Small intestine (tissue), 16 donors: ENCODE results near the gene C19orf81. TPM values are rescaled to one million over a fixed set of nuclear protein-coding genes. Genes with fewer than 3 reads are reported as not detected.
"Not testable (repeated sequence)": the region's sequence is repeated elsewhere in the genome, so short reads cannot be mapped to it uniquely, and the experiment has no call there.

ENCODE experiments used
- DNase-seq, 2 donors: peaks; one replicate each; pipeline versions ENCODE4 v3.0.0 to v3.0.0-alpha.2; 2013
- FAIRE-seq: peaks from 2 replicates; lab custom pipeline; 2012; peaks lifted over from hg19 to GRCh38; lab: Jason Lieb, UNC
- H3K27ac ChIP-seq, 3 donors: one replicate each; pipeline ENCODE4 v1.5.1; 2013; ENCODE audit warnings: low read length in 2 of 3, mild to moderate bottlenecking in 2 of 3, control low read depth in 1 of 3, inconsistent platforms in 1 of 3, low read depth in 1 of 3, moderate library complexity in 1 of 3
- H3K27me3 ChIP-seq, 3 donors: one replicate each; pipeline ENCODE4 v1.6.1; 2013; ENCODE audit warnings: low read length in 3 of 3, inconsistent platforms in 1 of 3; ENCODE audit not compliant: control insufficient read depth in 3 of 3, insufficient read depth in 3 of 3
- H3K36me3 ChIP-seq, 3 donors: one replicate each; pipeline ENCODE4 v1.6.1; 2013; ENCODE audit warnings: low read length in 3 of 3, inconsistent platforms in 1 of 3, low read depth in 1 of 3, mild to moderate bottlenecking in 1 of 3, moderate library complexity in 1 of 3; ENCODE audit not compliant: control insufficient read depth in 3 of 3, insufficient read depth in 2 of 3
- H3K4me1 ChIP-seq, 3 donors: one replicate each; pipeline ENCODE4 v1.6.1; 2013; ENCODE audit warnings: low read length in 2 of 3, inconsistent platforms in 1 of 3, low read depth in 1 of 3, mild to moderate bottlenecking in 1 of 3, moderate library complexity in 1 of 3; ENCODE audit not compliant: control insufficient read depth in 3 of 3, insufficient read depth in 2 of 3
- H3K4me3 ChIP-seq, 3 donors: one replicate each; pipeline ENCODE4 v1.5.1; 2013; ENCODE audit warnings: low read length in 3 of 3, control low read depth in 1 of 3, inconsistent platforms in 1 of 3, low read depth in 1 of 3, mild to moderate bottlenecking in 1 of 3, moderate library complexity in 1 of 3
- H3K9me3 ChIP-seq, 2 donors: one replicate each; pipeline ENCODE4 v1.6.1; 2013; ENCODE audit warnings: low read depth in 1 of 2, low read length in 1 of 2; ENCODE audit not compliant: control insufficient read depth in 2 of 2, insufficient read depth in 1 of 2
- WGBS, 3 donors: extraction: QIAGEN DNeasy Blood & Tissue Kit; methylation state at CpG; one replicate each; pipeline ENCODE4 v1.1.7; 2013; 5-methylcytosine and 5-hydroxymethylcytosine counted together
- long read RNA-seq, 10 donors: transcript quantifications; one replicate each; lab custom pipeline, GENCODE V29; 2026
- polyA plus RNA-seq, 4 donors: library from polyadenylated mRNA; stranded (reverse) in 3 of 4; unstranded in 1 of 4; fragments of 200-250 nt in 3 of 4; fragments of 120-200 nt in 1 of 4; gene quantifications; one replicate each; pipeline versions ENCODE4 v1.2.1 to v1.2.3, GENCODE V29; 2013
- donor health status: healthy with polysubstance abuse.
- donor health status: control.
- donor health status: control.
- donor health status: Bipolar disorder and iron deficiency.
- donor health status: healthy.

The C19orf81 gene
- under 1 TPM in 1 of 4 donors, not detected in 3; 0.19 TPM for polyA plus RNA-seq
- long read RNA-seq, donor 1, result 0 reads
- long read RNA-seq, donor 2, result 0 reads
- long read RNA-seq, donor 3, result 0 reads
- long read RNA-seq, donor 4, result 0 reads
- long read RNA-seq, donor 5, partial matches to known transcripts, result 0 of 1 reads
- long read RNA-seq, donor 5, other reads (novel, unspliced or antisense), result 0 of 1 reads
- long read RNA-seq, donor 6, result 0 reads
- long read RNA-seq, donor 7, result 0 reads
- long read RNA-seq, donor 8, result 0 reads
- long read RNA-seq, donor 9, result 0 reads
- long read RNA-seq, donor 10, result 0 reads

DNA sequence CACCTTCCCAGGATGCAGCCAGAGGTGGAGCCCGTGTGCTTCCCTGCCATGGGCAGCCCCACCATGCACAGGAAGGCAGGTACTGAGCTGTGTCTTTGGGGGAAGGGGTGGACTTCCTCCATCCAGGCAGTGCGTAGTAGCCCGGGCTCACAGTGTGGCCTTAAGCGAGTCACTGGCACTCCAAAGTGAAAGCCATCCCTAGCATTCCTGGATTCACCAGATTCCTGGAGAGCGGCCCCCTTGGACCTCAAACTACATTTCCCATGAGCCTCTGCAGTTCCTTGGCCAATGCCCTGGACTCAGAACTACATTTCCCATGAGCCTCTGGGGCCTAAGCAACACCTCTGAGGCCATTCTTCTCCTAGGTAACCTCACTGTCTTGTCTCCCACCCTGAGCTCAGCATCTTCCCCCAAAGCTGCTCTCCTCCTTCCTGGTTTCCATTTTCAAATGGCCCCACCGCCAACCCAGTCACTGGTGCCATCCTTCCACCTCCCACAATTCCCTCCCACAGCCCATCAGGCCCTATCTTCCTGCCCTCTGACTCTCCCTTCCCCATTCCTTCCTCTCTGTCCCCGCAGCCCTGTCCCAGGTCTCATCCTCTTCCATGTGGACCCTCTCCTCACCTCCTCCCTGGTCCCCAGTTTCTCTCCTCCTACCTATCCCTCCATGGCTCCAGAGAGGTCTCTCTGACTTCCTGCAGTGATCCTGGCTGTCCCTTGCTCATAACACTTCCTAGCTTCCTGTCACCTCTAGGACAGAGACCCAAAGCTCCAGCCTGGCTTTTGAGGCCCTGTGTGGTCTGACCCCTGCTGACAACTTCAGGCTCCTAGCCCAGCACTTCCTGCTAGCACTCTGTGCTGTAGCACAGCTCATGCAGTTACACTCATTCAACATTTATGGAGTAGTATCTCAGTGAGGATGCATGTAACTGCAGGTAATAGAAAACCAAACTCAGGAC, at the start of gene C19orf81:
Gene C19orf81, plus strand, starts transcription at position 13 of the 959 bp plus-strand sequence. Its CDS starts 0 bp downstream, at position 13.
- Histone ChIP-seq H3K4me3 (no peak within 1 kb of the TSS), H3K4me1 (no peaks in the 10 kb centered on the region), H3K27me3 (peaks cover 0 to 7% (median 4%) of the 10 kb centered on the region in 3 donors), H3K36me3 (no peaks in the 10 kb centered on the region), H3K27ac (no peak within 1 kb of the TSS), H3K9me3 (peaks cover 0 to 4% of the 10 kb centered on the region in 2 donors)
- FAIRE-seq, result no peak
- no peak for DNase-seq
- 25 to 34% (median 34%) methylated on average over 7 of the region's 7 CpGs for WGBS, 3 donors

DNA sequence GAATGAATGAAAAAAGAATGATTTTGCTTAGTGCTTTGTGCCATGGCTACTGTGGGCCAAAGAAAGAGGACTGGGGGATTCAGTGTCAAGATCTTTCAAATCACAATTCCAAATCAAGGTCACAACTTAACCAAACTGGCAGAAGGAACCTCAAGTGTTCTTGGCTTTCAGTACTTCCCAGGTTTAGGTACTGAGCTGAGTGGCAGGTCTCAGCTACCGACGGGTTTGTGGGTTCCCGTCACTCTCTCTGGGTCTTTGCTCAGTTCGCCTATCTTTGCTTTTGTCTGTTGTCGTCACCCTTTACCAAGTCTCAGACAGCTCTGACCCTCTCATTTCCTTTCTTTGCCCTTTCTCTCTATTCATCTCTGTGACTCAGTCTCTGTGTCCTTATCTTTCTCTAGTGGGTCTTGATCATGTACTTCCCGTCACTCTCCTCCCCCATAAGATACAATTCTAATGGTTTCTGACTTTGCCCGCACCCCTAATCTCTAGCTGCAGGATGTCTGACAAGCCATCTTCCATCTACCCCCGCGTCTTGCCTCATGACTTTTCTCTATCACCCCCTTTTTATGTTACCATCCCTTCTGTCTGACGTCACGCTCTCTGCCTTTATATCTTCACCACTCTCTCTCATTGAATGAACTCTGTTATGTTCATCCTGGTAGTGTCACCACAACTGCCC, 47.7 kb upstream of the C19orf81 start:
- DNase-seq (no peak), FAIRE-seq (no peak)
- 70 to 79% (median 71%) methylated on average over 11 of the region's 11 CpGs for WGBS, 3 donors
- H3K4me3 ChIP-seq, result no peak overlapping the region
- H3K36me3 ChIP-seq, result no peaks in the 10 kb centered on the region
- H3K27ac ChIP-seq, result no peak overlapping the region
- no peaks in the 10 kb centered on the region for H3K4me1 ChIP-seq
- H3K27me3 ChIP-seq, result peaks cover 0 to 7% (median 0%) of the 10 kb centered on the region in 3 donors
- H3K9me3 ChIP-seq, result peaks cover 0 to 3% of the 10 kb centered on the region in 2 donors

DNA sequence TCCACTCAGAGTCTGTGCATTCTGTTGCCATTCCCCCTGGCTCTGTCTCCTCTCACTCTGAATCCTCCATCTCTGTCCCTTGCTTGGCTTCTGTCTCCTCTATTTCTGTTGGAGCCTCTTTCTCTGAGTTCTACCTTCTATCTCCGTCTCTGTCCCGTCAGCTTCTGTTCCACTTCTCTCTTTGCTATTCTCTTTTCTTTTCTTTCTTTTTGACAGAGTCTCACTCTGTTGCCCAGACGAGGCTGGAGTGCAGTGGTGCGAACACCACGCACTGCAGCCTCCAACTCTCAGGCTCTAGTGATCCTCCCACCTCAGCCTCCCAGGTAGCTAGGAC, 47.2 kb upstream of the C19orf81 start:
- Histone ChIP-seq H3K4me1 (no peaks in the 10 kb centered on the region), H3K27ac (no peak overlapping the region), H3K27me3 (peaks cover 0 to 8% (median 0%) of the 10 kb centered on the region in 3 donors), H3K4me3 (no peak overlapping the region), H3K9me3 (peaks cover 0 to 6% of the 10 kb centered on the region in 2 donors), H3K36me3 (no peaks in the 10 kb centered on the region)
- DNase-seq (no peak), FAIRE-seq (no peak)
- 83 to 88% (median 87%) methylated on average over 5 of the region's 5 CpGs for WGBS, 3 donors

DNA sequence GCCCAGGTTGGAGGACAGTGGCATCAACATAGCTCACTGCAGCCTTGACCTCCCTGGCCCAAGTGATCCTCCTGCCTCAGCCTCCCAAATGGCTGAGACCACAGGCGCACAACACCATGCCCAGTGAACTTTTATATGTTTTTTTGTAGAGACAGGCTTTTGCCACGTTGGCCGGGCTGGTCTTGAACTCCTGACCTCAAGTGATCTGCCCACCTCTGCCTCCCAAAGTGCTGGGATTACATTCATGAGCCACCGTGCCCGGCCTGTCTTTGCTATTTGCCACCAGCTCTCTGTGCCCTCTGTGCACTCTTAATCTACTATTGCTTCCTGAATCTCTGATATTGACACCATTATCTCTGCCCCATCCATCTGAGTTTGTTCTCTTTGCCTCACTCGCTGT, 46.7 kb upstream of the C19orf81 start:
- 80 to 86% (median 84%) methylated on average over 5 to 6 of the region's 6 CpGs for WGBS, 3 donors
- Histone ChIP-seq H3K4me1 (no peaks in the 10 kb centered on the region), H3K36me3 (no peaks in the 10 kb centered on the region), H3K4me3 (no peak overlapping the region), H3K27ac (no peak overlapping the region), H3K27me3 (peaks cover 0 to 8% (median 0%) of the 10 kb centered on the region in 3 donors), H3K9me3 (peaks cover 0 to 9% of the 10 kb centered on the region in 2 donors)
- DNase-seq (no peak), FAIRE-seq (no peak)

DNA sequence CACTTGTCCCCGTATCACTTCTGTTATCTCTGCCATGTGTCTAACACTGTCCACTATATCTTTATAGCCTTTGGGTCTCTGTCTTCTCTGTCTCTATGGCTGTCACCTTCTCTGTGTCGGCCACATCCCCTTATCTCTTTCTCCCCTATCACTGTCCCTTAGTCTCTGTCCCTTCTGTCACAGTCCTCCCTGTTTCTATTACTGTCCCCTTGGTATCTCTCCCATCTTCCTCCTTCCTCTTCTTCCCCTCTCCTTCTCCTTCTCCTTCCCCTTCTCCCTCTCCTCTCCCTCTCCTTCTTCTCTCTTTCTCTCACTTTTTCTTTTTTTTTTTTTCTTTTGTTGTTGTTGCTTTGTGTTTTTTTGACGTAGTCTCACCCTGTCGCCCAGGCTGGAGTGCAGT, 46.3 kb upstream of the C19orf81 start:
- H3K27ac ChIP-seq, result no peak overlapping the region
- 73 to 86% (median 79%) methylated on average over 4 of the region's 4 CpGs for WGBS, 3 donors
- no peak for FAIRE-seq
- no peak overlapping the region for H3K4me3 ChIP-seq
- no peaks in the 10 kb centered on the region for H3K4me1 ChIP-seq
- peaks cover 0 to 13% of the 10 kb centered on the region in 2 donors for H3K9me3 ChIP-seq
- H3K36me3 ChIP-seq, result no peaks in the 10 kb centered on the region
- H3K27me3 ChIP-seq, result peaks cover 0 to 10% (median 0%) of the 10 kb centered on the region in 3 donors
- no peak for DNase-seq

DNA sequence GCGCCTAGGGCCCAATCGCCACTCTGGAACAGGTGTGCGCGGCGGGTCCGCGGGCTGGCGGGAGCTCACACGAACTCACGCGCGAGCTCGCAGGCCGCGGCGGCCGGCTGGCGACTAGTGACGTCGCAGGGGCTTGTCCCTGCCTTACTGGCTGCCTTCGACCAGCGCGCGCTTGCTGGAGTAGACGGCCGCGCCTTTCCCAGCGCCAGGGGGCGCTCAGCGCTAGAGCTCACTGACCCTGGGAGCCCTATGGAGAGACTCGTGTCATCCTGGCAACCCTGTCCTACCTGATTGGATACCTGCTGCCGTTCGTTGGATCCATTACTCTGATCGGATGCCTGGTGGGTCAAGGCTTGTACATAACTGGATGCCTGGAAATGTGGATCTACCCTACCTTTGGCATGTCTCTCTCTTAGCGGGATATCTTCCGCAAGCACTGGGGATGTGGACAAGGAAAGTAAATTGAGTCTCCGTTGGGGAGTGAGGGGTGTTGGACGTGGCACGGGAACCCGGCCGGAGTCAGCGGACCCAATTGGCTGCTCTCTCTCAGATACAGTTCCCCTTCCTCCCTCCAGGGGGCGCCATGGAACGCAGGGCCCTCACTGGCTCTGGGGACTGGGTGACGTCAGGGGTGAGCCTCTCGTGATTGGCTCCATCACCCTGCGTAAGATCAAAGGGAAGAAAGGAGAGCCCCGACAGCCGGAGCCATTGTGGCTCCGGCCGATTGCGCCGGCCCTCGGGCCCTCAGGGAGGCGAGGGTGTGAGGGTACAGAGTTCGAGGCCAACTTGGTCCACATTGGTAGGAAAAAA, 44.8 kb upstream of the C19orf81 start:
- DNase-seq, H3K36me3 ChIP-seq, H3K27ac ChIP-seq, FAIRE-seq, H3K4me1 ChIP-seq, H3K4me3 ChIP-seq: not testable (repeated sequence)
- H3K9me3 ChIP-seq, result peaks cover 0 to 16% of the 10 kb centered on the region in 2 donors
- 47 to 75% methylated on average over 32 to 46 of the region's 56 CpGs; no CpG with 5 or more reads in 1 of the 3 donors for WGBS, 3 donors
- peaks cover 0 to 15% (median 0%) of the 10 kb centered on the region in 3 donors for H3K27me3 ChIP-seq

DNA sequence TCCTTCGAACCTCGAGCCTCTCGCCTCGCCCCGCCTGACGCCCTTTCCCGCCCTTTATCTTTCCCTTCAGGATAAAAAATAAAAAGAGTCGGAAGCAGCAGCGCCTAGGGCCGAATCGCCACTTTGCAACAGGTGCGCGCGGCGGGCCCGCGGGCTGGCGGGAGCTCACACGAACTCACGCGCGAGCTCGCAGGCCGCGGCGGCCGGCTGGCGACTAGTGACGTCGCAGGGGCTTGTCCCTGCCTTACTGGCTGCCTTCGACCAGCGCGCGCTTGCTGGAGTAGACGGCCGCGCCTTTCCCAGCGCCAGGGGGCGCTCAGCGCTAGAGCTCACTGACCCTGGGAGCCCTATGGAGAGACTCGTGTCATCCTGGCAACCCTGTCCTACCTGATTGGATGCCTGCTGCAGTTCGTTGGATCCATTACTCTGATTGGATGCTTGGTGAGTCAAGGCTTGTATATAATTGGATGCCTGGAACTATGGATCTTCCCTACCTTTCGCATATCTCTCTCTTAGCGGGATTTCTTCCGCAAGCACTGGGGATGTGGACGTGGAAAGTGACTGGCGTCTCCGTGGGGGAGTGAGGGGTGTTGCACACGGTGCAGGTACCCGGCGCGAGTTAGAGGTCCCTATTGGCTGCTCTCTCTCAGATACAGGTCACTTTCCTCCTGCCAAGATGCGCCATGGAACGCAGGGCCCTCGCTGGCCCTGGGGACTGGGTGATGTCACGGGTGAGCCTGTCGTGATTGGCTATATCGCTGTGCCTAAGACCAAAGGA, 43.0 kb upstream of the C19orf81 start:
- H3K27me3 ChIP-seq, result peaks cover 0 to 15% (median 0%) of the 10 kb centered on the region in 3 donors
- not testable (repeated sequence) for H3K27ac ChIP-seq, FAIRE-seq, H3K4me1 ChIP-seq, H3K4me3 ChIP-seq, H3K36me3 ChIP-seq, DNase-seq
- H3K9me3 ChIP-seq, result peaks cover 0 to 16% of the 10 kb centered on the region in 2 donors
- whole genome bisulfite sequencing, 3 donors, result 38 to 67% (median 55%) methylated on average over 42 to 49 of the region's 58 CpGs
